Effector memory CD8-positive, alpha-beta T cell (primary cell): ENCODE data around the gene EFHB.
"Not testable (repeated sequence)": the region's sequence is repeated elsewhere in the genome, so short reads cannot be mapped to it uniquely, and the experiment has no call there.

Experiments
- ATAC-seq: fragments of 150-1000 bp; cut with Tn5 transposase; replicated peaks from 2 replicates; pipeline ENCODE4 v1.10.0; 2021; ENCODE audit warnings: mild to moderate bottlenecking, moderate library complexity
- DNase-seq, 3 experiments: peaks; one replicate each; pipeline ENCODE4 v3.0.0; 2021
- H3K27ac Mint-ChIP-seq, 2 donors: one replicate each; pipeline ENCODE4 v1.8.0; 2022; ENCODE audit warnings: mild to moderate bottlenecking in 2 of 2, mixed read lengths in 2 of 2, moderate library complexity in 2 of 2
- H3K27me3 Mint-ChIP-seq, 2 donors: one replicate each; pipeline ENCODE4 v1.8.0; 2022; ENCODE audit warnings: mixed read lengths in 2 of 2
- H3K36me3 Mint-ChIP-seq: one replicate; pipeline ENCODE4 v1.8.0; 2022; ENCODE audit warnings: mild to moderate bottlenecking, moderate library complexity, mixed read lengths; ENCODE audit not compliant: insufficient read depth
- H3K4me1 Mint-ChIP-seq, 2 donors: one replicate each; pipeline ENCODE4 v1.8.0; 2022; ENCODE audit warnings: low read depth in 2 of 2, mixed read lengths in 2 of 2
- H3K4me3 Mint-ChIP-seq, 2 donors: one replicate each; pipeline ENCODE4 v1.8.0; 2022; ENCODE audit warnings: mild to moderate bottlenecking in 2 of 2, mixed read lengths in 2 of 2, moderate library complexity in 2 of 2
- H3K9me3 Mint-ChIP-seq, 2 donors: one replicate each; pipeline ENCODE4 v1.8.0; 2022; ENCODE audit warnings: mixed read lengths in 2 of 2
- total RNA-seq, 9 experiments: gene quantifications; one replicate each; lab custom pipeline; 2026; lab: John Stamatoyannopoulos, UW

EFHB gene
- 0 to 1.2 (median 0.24) reads per million in 9 experiments for total RNA-seq

GRCh38 chr3:19934098-19934566 lies at the start of gene EFHB:
Gene EFHB, minus strand, starts transcription at chr3:19934217. Its CDS starts 199 bp downstream, at chr3:19934018.
- no peaks in the 10 kb centered on the region for H3K36me3 Mint-ChIP-seq
- no peak within 1 kb of the TSS for H3K27ac Mint-ChIP-seq
- no peak for ATAC-seq
- peaks cover 21 to 25% of the 10 kb centered on the region in 2 donors for H3K27me3 Mint-ChIP-seq
- H3K4me3 Mint-ChIP-seq: no peak within 1 kb of the TSS
- DNase-seq: no peak
- no peaks in the 10 kb centered on the region for H3K9me3 Mint-ChIP-seq
- peaks cover 0 to 2% of the 10 kb centered on the region in 2 donors for H3K4me1 Mint-ChIP-seq

DNA sequence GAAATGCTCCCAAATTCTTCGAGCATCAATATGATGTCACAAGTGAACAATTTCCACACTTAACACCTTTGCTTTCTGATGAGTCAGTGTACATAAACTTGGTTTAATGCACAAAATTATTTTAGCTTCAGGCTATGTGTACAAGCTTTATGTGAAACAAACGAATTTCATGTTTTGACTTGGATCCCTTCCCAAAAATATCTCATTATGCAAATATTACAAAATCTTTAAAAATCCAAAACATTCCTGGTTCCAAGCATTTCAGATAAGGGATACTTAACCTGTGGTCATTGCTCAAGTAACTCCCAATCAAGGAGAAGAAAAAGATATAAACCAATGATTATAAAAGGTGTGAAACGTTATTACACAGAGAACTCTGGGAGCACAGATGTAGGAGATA lies 38.0 kb upstream of the EFHB start:
- Mint-ChIP-seq H3K4me1 (peaks cover 12 to 38% of the 10 kb centered on the region in 2 donors), H3K36me3 (peaks cover 64% of the 10 kb centered on the region), H3K9me3 (no peaks in the 10 kb centered on the region), H3K4me3 (no peak overlapping the region), H3K27me3 (no peaks in the 10 kb centered on the region), H3K27ac (peak overlapping the region; percentile 41 to 75)
- DNase-seq: no peak
- no peak for ATAC-seq

DNA sequence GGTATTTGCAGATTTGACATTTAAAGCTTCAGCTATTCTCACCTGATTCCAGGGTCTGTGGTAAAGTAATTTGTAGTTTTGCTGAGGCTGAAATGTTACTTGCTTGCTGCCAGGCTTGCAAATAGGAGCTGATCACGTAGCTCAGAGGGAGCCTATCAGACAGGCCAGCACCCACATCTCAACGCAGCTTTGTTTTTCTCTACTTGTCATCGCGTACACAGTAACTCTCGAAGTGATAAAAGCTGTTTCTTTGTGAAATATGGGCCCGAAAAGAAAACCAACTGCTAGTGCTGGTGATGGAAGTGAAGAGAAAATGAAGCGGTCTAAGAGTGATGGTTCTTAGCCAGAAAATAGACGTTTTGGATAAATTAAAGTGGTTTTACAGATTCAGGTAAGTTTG lies 36.3 kb upstream of the EFHB start:
- Mint-ChIP-seq H3K27ac (no peak overlapping the region), H3K36me3 (peaks cover 52% of the 10 kb centered on the region), H3K9me3 (no peaks in the 10 kb centered on the region), H3K4me1 (peaks cover 22 to 55% of the 10 kb centered on the region in 2 donors), H3K27me3 (no peaks in the 10 kb centered on the region), H3K4me3 (no peak overlapping the region)
- no peak for ATAC-seq
- DNase-seq: no peak

DNA sequence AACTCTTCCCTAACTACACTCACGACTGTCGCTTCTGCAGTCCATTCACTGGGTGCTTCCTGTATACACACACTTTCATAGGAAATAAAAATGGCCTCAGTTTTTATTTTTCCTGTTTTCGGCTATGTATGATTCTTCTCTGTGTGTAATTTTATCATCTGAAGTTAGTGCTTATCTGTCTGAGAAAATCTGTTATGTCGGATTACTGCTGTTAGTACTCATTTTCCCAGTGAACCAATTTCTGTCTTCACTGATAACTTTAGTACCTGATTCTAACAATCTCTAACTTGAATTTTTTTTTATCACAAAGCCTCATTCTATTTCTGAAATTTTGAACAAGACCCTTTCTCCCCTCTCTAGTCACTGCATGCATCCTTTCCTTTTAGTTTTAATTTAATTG lies 33.8 kb upstream of the EFHB start:
- DNase-seq: no peak
- Mint-ChIP-seq H3K4me3 (peak overlapping the region in 1 of 2 donors; percentile 13), H3K9me3 (no peaks in the 10 kb centered on the region), H3K36me3 (peaks cover 32% of the 10 kb centered on the region), H3K27ac (peak overlapping the region in 1 of 2 donors; percentile 32), H3K27me3 (no peaks in the 10 kb centered on the region), H3K4me1 (peaks cover 28 to 79% of the 10 kb centered on the region in 2 donors)
- no peak for ATAC-seq

GRCh38 chr3:19967208-19967607 lies 33.2 kb upstream of the EFHB start:
- ATAC-seq: no peak
- peaks cover 31% of the 10 kb centered on the region for H3K36me3 Mint-ChIP-seq
- no peaks in the 10 kb centered on the region for H3K9me3 Mint-ChIP-seq
- no peaks in the 10 kb centered on the region for H3K27me3 Mint-ChIP-seq
- no peak for DNase-seq
- H3K27ac Mint-ChIP-seq: peak overlapping the region in 1 of 2 donors; percentile 32
- H3K4me3 Mint-ChIP-seq: no peak overlapping the region
- peaks cover 34 to 77% of the 10 kb centered on the region in 2 donors for H3K4me1 Mint-ChIP-seq

DNA sequence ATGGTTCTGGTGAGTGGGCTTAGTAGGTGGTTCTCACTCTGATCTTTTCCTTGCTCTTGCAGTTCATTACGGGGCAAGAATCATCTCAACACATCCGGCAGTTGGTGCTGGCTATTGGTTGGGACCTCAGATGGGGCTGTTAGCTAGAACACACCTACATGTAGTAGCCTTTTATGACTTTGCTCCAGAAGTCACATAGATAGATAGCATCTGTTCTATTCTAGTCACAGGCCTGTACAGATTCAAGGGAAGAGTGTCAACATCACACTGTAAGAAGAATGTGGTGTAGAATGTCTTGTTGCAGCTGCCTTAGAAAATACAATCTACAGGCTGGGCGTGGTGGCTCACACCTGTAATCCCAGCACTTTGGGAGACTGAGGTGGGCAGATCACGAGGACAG lies 27.9 kb upstream of the EFHB start:
- DNase-seq: no peak
- peaks cover 44 to 84% of the 10 kb centered on the region in 2 donors for H3K4me1 Mint-ChIP-seq
- peaks cover 26% of the 10 kb centered on the region for H3K36me3 Mint-ChIP-seq

DNA sequence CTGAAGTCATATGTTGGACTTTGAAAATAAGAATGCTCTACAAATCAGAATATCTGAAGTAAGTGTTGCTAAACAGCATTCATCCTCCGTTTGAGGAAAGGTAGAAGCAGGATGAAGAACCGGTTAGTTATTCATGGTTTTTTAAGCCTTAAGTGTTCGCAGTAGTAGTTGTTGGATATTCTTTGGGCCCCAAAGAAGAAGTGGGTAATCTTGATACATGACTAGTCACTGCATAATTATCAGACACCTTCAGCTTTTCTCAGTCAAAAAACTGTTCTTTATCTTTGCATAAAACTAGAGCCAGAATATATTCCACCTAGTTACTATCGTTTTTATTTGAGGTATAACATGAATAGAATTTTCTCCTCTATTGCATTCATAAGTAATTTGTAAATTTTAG lies 26.7 kb upstream of the EFHB start:
- peaks cover 32% of the 10 kb centered on the region for H3K36me3 Mint-ChIP-seq
- no peaks in the 10 kb centered on the region for H3K27me3 Mint-ChIP-seq
- no peak for ATAC-seq
- no peaks in the 10 kb centered on the region for H3K9me3 Mint-ChIP-seq
- no peak overlapping the region for H3K4me3 Mint-ChIP-seq
- H3K27ac Mint-ChIP-seq: peak overlapping the region in 1 of 2 donors; percentile 15
- no peak for DNase-seq
- peaks cover 42 to 76% of the 10 kb centered on the region in 2 donors for H3K4me1 Mint-ChIP-seq

More for the DNA sequence above, 27.9 kb upstream of the EFHB start:
- H3K9me3 Mint-ChIP-seq: no peaks in the 10 kb centered on the region
- no peaks in the 10 kb centered on the region for H3K27me3 Mint-ChIP-seq
- H3K27ac Mint-ChIP-seq: peak overlapping the region in 1 of 2 donors; percentile 15
- H3K4me3 Mint-ChIP-seq: peak overlapping the region in 1 of 2 donors; percentile 27
- no peak for ATAC-seq

GRCh38 chr3:19959505-19959904 lies 25.5 kb upstream of the EFHB start:
- Mint-ChIP-seq H3K36me3 (peaks cover 44% of the 10 kb centered on the region), H3K27me3 (no peaks in the 10 kb centered on the region), H3K9me3 (no peaks in the 10 kb centered on the region), H3K4me3 (no peak overlapping the region), H3K27ac (peak overlapping the region in 1 of 2 donors; percentile 15), H3K4me1 (peaks cover 41 to 73% of the 10 kb centered on the region in 2 donors)
- ATAC-seq: no peak
- no peak for DNase-seq

GRCh38 chr3:19957354-19957753 lies 23.3 kb upstream of the EFHB start:
- not testable (repeated sequence) for ATAC-seq, DNase-seq, H3K27me3 Mint-ChIP-seq, H3K27ac Mint-ChIP-seq, H3K4me3 Mint-ChIP-seq, H3K9me3 Mint-ChIP-seq
- H3K36me3 Mint-ChIP-seq: peaks cover 57% of the 10 kb centered on the region
- H3K4me1 Mint-ChIP-seq: peaks cover 33 to 58% of the 10 kb centered on the region in 2 donors

GRCh38 chr3:19954676-19955075 lies 20.7 kb upstream of the EFHB start:
- Mint-ChIP-seq H3K4me1 (peaks cover 23 to 57% of the 10 kb centered on the region in 2 donors), H3K9me3 (no peaks in the 10 kb centered on the region), H3K27ac (no peak overlapping the region), H3K27me3 (no peaks in the 10 kb centered on the region), H3K36me3 (peaks cover 64% of the 10 kb centered on the region), H3K4me3 (no peak overlapping the region)
- ATAC-seq (no peak), DNase-seq (no peak)

DNA sequence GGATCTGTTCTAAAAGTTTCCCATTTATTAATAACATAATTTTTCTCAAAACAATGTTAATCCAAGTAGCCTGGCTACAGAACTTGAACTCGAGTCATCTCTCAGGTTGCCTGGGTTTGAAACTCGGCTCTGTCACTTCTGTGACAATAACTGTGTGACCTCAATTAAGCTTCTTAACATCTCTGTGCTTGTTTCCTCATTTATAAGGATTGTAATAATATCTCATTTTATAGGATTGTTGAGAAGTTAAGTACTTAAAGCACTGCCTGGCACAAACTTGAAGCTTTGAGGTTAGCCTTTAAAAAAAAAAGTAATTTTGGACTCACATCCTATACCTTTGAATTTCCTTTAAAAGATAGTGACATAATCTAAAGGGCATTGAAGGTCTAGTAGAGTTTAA lies 16.3 kb upstream of the EFHB start:
- H3K27ac Mint-ChIP-seq: no peak overlapping the region
- no peaks in the 10 kb centered on the region for H3K27me3 Mint-ChIP-seq
- H3K36me3 Mint-ChIP-seq: peaks cover 73% of the 10 kb centered on the region
- H3K4me1 Mint-ChIP-seq: peaks cover 17 to 60% of the 10 kb centered on the region in 2 donors
- H3K4me3 Mint-ChIP-seq: no peak overlapping the region
- ATAC-seq (no peak), DNase-seq (no peak)
- H3K9me3 Mint-ChIP-seq: no peaks in the 10 kb centered on the region

DNA sequence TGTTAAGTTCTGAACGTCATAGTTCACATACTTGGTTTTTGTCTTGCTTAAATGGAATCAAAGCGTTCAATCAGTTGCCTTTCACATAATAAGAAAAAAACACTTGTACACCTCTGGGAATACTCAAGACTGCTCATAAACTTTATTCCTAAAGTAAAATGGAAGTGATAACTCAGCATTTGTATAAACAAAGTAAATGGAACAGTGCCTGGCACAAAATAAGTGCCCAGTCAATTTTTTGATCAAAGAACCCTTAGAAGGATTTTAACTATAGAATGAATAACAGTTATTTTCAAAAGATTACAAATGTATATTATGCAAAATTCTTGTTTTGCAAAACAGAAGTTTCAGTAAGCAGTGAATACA lies 14.2 kb upstream of the EFHB start:
- peaks cover 13 to 52% of the 10 kb centered on the region in 2 donors for H3K4me1 Mint-ChIP-seq
- no peaks in the 10 kb centered on the region for H3K9me3 Mint-ChIP-seq
- H3K27me3 Mint-ChIP-seq: no peaks in the 10 kb centered on the region
- peak overlapping the region; percentile 96 to 100 for H3K27ac Mint-ChIP-seq
- DNase-seq: no peak
- no peak for ATAC-seq
- peaks cover 55% of the 10 kb centered on the region for H3K36me3 Mint-ChIP-seq
- H3K4me3 Mint-ChIP-seq: peak overlapping the region; percentile 90 to 96

GRCh38 chr3:19947549-19948225 lies 13.7 kb upstream of the EFHB start:
- Mint-ChIP-seq H3K4me1 (peaks cover 13 to 52% of the 10 kb centered on the region in 2 donors), H3K27ac (peak overlapping the region; percentile 96 to 100), H3K27me3 (no peaks in the 10 kb centered on the region), H3K9me3 (no peaks in the 10 kb centered on the region), H3K4me3 (peak overlapping the region; percentile 90 to 96), H3K36me3 (peaks cover 52% of the 10 kb centered on the region)
- DNase-seq (peak; percentile 28 to 56 (median 31)), ATAC-seq (no peak)
